Adrenal gland (tissue), 5 donors: ENCODE results near the gene MTA3.

Source experiments
- POLR2A ChIP-seq, 2 donors: fragments of 450-650 bp; IDR thresholded peaks; one replicate each; pipeline ENCODE4 v1.6.1; 2017; ENCODE audit warnings: antibody characterized with exemption in 2 of 2, mild to moderate bottlenecking in 2 of 2, moderate library complexity in 1 of 2
- TF ChIP-seq, protein P1 (sequence below), 6 experiments: fragments of 450-650 bp in 4 of 6; fragments of 200-600 bp in 2 of 6; sonication (generic) in 1 of 6; IDR thresholded peaks; 1 replicate in 5 of 6; 2 replicates in 1 of 6; pipeline versions ENCODE4 v1.5.1 to v1.8.0; 2016 to 2021; ENCODE audit warnings: antibody characterized with exemption in 6 of 6, mild to moderate bottlenecking in 2 of 6, moderate library complexity in 1 of 6
- donor health status: DM: no; HTN: no; CAD: no.

DNA sequence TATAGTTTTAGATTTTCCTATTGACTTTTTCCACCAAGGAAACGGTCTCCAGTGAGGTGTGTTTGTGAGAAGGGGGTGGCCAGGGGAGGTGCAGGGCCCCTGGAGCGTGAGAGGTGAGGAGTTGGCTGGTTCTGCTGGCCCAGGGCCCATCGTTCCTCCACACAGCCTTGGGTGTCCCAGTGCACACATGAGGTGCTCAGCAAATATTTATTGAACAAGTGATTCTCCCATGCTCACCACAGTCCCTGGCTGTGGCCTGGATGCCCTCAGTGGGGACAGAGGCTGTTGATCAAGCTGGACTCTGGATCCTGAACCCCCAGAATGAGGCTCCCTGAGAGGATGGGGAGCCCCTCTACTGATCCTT lies 219.0 kb downstream of the MTA3 start:
- TF ChIP-seq, protein P1, sequence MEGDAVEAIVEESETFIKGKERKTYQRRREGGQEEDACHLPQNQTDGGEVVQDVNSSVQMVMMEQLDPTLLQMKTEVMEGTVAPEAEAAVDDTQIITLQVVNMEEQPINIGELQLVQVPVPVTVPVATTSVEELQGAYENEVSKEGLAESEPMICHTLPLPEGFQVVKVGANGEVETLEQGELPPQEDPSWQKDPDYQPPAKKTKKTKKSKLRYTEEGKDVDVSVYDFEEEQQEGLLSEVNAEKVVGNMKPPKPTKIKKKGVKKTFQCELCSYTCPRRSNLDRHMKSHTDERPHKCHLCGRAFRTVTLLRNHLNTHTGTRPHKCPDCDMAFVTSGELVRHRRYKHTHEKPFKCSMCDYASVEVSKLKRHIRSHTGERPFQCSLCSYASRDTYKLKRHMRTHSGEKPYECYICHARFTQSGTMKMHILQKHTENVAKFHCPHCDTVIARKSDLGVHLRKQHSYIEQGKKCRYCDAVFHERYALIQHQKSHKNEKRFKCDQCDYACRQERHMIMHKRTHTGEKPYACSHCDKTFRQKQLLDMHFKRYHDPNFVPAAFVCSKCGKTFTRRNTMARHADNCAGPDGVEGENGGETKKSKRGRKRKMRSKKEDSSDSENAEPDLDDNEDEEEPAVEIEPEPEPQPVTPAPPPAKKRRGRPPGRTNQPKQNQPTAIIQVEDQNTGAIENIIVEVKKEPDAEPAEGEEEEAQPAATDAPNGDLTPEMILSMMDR (IDR thresholded peaks at IDR 0.05) = no peak
- TF ChIP-seq POLR2A (IDR thresholded peaks at IDR 0.05) = no peak
